22Rv1 (cell line): Measurements from ENCODE around the gene KIAA0825.

Experiments used
- ZFX ChIP-seq: fragments of 450-650 bp; IDR thresholded peaks from 2 replicates; pipeline ENCODE4 v1.6.1; 2017; ENCODE audit warnings: antibody characterized with exemption, borderline replicate concordance
- TF ChIP-seq, protein P1 (sequence below): fragments of 450-650 bp; IDR thresholded peaks from 2 replicates; pipeline ENCODE4 v1.5.1; 2017; ENCODE audit warnings: mild to moderate bottlenecking

DNA sequence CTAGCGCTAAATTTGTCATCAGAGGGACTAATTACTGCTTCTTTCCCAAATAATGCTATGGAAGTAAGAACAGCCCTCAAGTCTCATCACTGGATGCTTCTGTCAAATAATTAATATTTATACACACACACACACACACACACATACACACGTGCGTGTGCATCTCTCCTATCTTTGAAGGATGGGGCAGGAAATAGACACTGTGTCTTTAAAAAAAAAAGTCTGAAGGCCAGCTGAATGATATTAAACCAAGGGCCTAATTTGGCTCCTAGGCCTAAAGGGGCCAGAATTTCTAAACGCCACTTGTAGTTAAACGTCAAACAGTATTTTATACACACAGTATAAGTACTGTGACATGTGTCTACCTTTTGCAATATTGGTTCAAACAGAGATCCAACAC, 3.4 kb upstream of the KIAA0825 start:
- TF ChIP-seq, protein P1, sequence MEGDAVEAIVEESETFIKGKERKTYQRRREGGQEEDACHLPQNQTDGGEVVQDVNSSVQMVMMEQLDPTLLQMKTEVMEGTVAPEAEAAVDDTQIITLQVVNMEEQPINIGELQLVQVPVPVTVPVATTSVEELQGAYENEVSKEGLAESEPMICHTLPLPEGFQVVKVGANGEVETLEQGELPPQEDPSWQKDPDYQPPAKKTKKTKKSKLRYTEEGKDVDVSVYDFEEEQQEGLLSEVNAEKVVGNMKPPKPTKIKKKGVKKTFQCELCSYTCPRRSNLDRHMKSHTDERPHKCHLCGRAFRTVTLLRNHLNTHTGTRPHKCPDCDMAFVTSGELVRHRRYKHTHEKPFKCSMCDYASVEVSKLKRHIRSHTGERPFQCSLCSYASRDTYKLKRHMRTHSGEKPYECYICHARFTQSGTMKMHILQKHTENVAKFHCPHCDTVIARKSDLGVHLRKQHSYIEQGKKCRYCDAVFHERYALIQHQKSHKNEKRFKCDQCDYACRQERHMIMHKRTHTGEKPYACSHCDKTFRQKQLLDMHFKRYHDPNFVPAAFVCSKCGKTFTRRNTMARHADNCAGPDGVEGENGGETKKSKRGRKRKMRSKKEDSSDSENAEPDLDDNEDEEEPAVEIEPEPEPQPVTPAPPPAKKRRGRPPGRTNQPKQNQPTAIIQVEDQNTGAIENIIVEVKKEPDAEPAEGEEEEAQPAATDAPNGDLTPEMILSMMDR, result no peak
- no peak for TF ChIP-seq ZFX
